HCT116 (cell line): ENCODE results near the gene DPP6. TPM values are rescaled to one million over a fixed set of nuclear protein-coding genes. Genes with fewer than 3 reads are reported as not detected.

Experiments used
- ATAC-seq: fragments of 200-7000 bp; cut with Tn5 transposase; 2 replicates; pipeline ENCODE4 v1.9.1; 2020; ENCODE audit warnings: mild to moderate bottlenecking, moderate library complexity
- BruUV-seq: library from RNA; stranded (reverse); fragments of 400-500 nt; replicated peaks from 2 replicates; lab custom pipeline; 2021; lab: Mats Ljungman, UMichigan
- CTCF ChIA-PET: fragments of 300-600 bp; sonication (Branson Sonifier 250); formaldehyde crosslinking; loops from one replicate; lab custom pipeline; 2021; ENCODE audit warnings: antibody characterized with exemption; lab: Charles Lee
- POLR2A ChIA-PET: fragments of 300-600, 350-600 bp; sonication (Branson Sonifier 250); formaldehyde crosslinking; loops from one replicate; lab custom pipeline; 2021; ENCODE audit warnings: antibody characterized with exemption; lab: Charles Lee
- RAD21 ChIA-PET, 2 experiments: fragments of 300-600 bp; sonication (Branson Sonifier 250); formaldehyde crosslinking; loops; one replicate each; lab custom pipeline; 2023; ENCODE audit warnings: low total read pairs in 2 of 2; ENCODE audit not compliant: uncharacterized antibody in 2 of 2, unreplicated experiment in 2 of 2, low non-redundant PET in 1 of 2; lab: Charles Lee
- DNase-seq: peaks from one replicate; pipeline ENCODE4 v3.0.0-alpha.2; 2010; ENCODE audit warnings: low read depth, low spot score
- H2AFZ ChIP-seq: fragments of 200-600 bp; shearing (Covaris generic), sonication (generic); 2 replicates; pipeline ENCODE4 v1.6.1; 2017; ENCODE audit warnings: low read depth, mixed run types, mixed read lengths, antibody characterized with exemption, low read length; ENCODE audit not compliant: poor library complexity, severe bottlenecking
- H3K27ac ChIP-seq: 2 replicates; pipeline ENCODE4 v1.5.1; 2012; ENCODE audit warnings: low read depth, low read length
- H3K27me3 ChIP-seq: fragments of 200-600 bp; sonication (generic); 2 replicates; pipeline ENCODE4 v1.6.1; 2016; ENCODE audit warnings: mixed run types, low read length, mixed read lengths; ENCODE audit not compliant: insufficient read depth
- H3K36me3 ChIP-seq, 2 experiments: fragments of 200-500 bp in 1 of 2; fragments of 200-600 bp in 1 of 2; sonication (Bioruptor generic) in 1 of 2; sonication (generic) in 1 of 2; 2 replicates each; pipeline versions ENCODE4 v1.5.1 to v1.6.1; 2014 to 2016; ENCODE audit warnings: low read length in 2 of 2, inconsistent platforms in 1 of 2, mixed read lengths in 1 of 2, mixed run types in 1 of 2; ENCODE audit not compliant: insufficient read depth in 2 of 2, control insufficient read depth in 1 of 2
- H3K4me1 ChIP-seq, 2 experiments: fragments of 200-600 bp in 1 of 2; sonication (generic) in 1 of 2; 2 replicates each; pipeline versions ENCODE4 v1.5.1 to v1.6.1; 2012 to 2017; ENCODE audit warnings: low read length in 2 of 2, inconsistent platforms in 1 of 2, mild to moderate bottlenecking in 1 of 2, mixed read lengths in 1 of 2, mixed run types in 1 of 2, moderate library complexity in 1 of 2; ENCODE audit not compliant: insufficient read depth in 2 of 2, control insufficient read depth in 1 of 2
- H3K4me2 ChIP-seq: fragments of 200-600 bp; sonication (generic); 2 replicates; pipeline ENCODE4 v1.6.1; 2017; ENCODE audit warnings: mixed run types, low read length, mixed read lengths
- H3K4me3 ChIP-seq, 2 experiments: fragments of 200-600 bp in 1 of 2; sonication (generic) in 1 of 2; replicated peaks in 1 of 2; 2 replicates each; pipeline ENCODE4 v1.5.1; 2011 to 2016; ENCODE audit warnings: low read length in 2 of 2, control low read depth in 1 of 2, low read depth in 1 of 2, mild to moderate bottlenecking in 1 of 2, mixed read lengths in 1 of 2, mixed run types in 1 of 2
- H3K79me2 ChIP-seq: fragments of 200-600 bp; sonication (generic); 2 replicates; pipeline ENCODE4 v1.6.1; 2017; ENCODE audit warnings: mild to moderate bottlenecking, mixed run types, low read length, moderate library complexity, mixed read lengths; ENCODE audit not compliant: insufficient read depth
- H3K9ac ChIP-seq: fragments of 200-600 bp; sonication (generic); 2 replicates; pipeline ENCODE4 v1.6.1; 2016; ENCODE audit warnings: low read length, mixed read lengths
- H3K9me2 ChIP-seq: fragments of 200-600 bp; sonication (generic), shearing (Covaris generic); 2 replicates; pipeline ENCODE4 v1.6.1; 2017; ENCODE audit warnings: mixed run types, mild to moderate bottlenecking, moderate library complexity; ENCODE audit not compliant: insufficient read depth
- H3K9me3 ChIP-seq, 2 experiments: fragments of 200-500 bp in 1 of 2; fragments of 200-600 bp in 1 of 2; sonication (Bioruptor generic) in 1 of 2; sonication (generic) in 1 of 2; 2 replicates each; pipeline ENCODE4 v1.6.1; 2014 to 2017; ENCODE audit warnings: low read length in 2 of 2, mixed read lengths in 2 of 2, inconsistent platforms in 1 of 2, low read depth in 1 of 2, mild to moderate bottlenecking in 1 of 2, mixed run types in 1 of 2, moderate library complexity in 1 of 2; ENCODE audit not compliant: control insufficient read depth in 1 of 2, insufficient read depth in 1 of 2
- H4K20me1 ChIP-seq: fragments of 200-600 bp; sonication (generic), shearing (Covaris generic); 2 replicates; pipeline ENCODE4 v1.6.1; 2017; ENCODE audit warnings: mixed run types, mild to moderate bottlenecking, moderate library complexity; ENCODE audit not compliant: insufficient read depth
- ATF3 ChIP-seq: IDR thresholded peaks from 2 replicates; pipeline ENCODE4 v1.6.1; 2012
- CBX3 ChIP-seq: IDR thresholded peaks from 2 replicates; pipeline ENCODE4 v1.6.1; 2012; ENCODE audit warnings: low read depth
- CTCF ChIP-seq, 3 experiments: fragments of 200-600 bp in 1 of 3; sonication (generic) in 1 of 3; IDR thresholded peaks in 2 of 3; conservative IDR thresholded peaks in 1 of 3; 2 replicates each; pipeline ENCODE4 v1.5.1; 2012 to 2017; ENCODE audit warnings: low read depth in 2 of 3, low read length in 2 of 3, antibody characterized with exemption in 1 of 3, borderline replicate concordance in 1 of 3, control low read depth in 1 of 3, mild to moderate bottlenecking in 1 of 3, mixed read lengths in 1 of 3, mixed run types in 1 of 3, moderate library complexity in 1 of 3; ENCODE audit not compliant: insufficient read depth in 1 of 3
- EGR1 ChIP-seq: IDR thresholded peaks from 2 replicates; pipeline ENCODE4 v1.6.1; 2012; ENCODE audit warnings: low read depth
- ELF1 ChIP-seq: IDR thresholded peaks from 2 replicates; pipeline ENCODE4 v1.6.1; 2012; ENCODE audit warnings: low read depth, borderline replicate concordance
- EZH2 ChIP-seq: fragments of 200-600 bp; sonication (generic); IDR thresholded peaks from 2 replicates; pipeline ENCODE4 v1.6.1; 2017; ENCODE audit warnings: antibody characterized with exemption, mixed run types
- EZH2phosphoT487 ChIP-seq: fragments of 200-600 bp; IDR thresholded peaks from 2 replicates; pipeline ENCODE4 v1.6.1; 2018; ENCODE audit warnings: antibody characterized with exemption, borderline replicate concordance
- FOSL1 ChIP-seq: IDR thresholded peaks from 2 replicates; pipeline ENCODE4 v1.6.1; 2012; ENCODE audit warnings: low read depth
- JUND ChIP-seq: IDR thresholded peaks from 2 replicates; pipeline ENCODE4 v1.6.1; 2012
- MAX ChIP-seq: IDR thresholded peaks from 2 replicates; pipeline ENCODE4 v1.6.1; 2012
- POLR2A ChIP-seq: IDR thresholded peaks from 2 replicates; pipeline ENCODE4 v1.7.0; 2011; ENCODE audit warnings: borderline replicate concordance; ENCODE audit not compliant: insufficient read depth, insufficient read length; ENCODE audit errors: extremely low read depth
- POLR2AphosphoS5 ChIP-seq: IDR thresholded peaks from 2 replicates; pipeline ENCODE4 v1.6.1; 2011; ENCODE audit warnings: mild to moderate bottlenecking, low read depth, low read length, moderate library complexity
- RAD21 ChIP-seq: IDR thresholded peaks from 2 replicates; pipeline ENCODE4 v1.6.1; 2012; ENCODE audit warnings: low read depth, mild to moderate bottlenecking
- SIN3A ChIP-seq: IDR thresholded peaks from 2 replicates; pipeline ENCODE4 v1.6.1; 2012; ENCODE audit warnings: low read depth
- SP1 ChIP-seq: IDR thresholded peaks from 2 replicates; pipeline ENCODE4 v1.6.1; 2012; ENCODE audit warnings: low read depth
- TCF7L2 ChIP-seq: IDR thresholded peaks from 2 replicates; pipeline ENCODE4 v1.7.0; 2011; ENCODE audit warnings: borderline replicate concordance, inconsistent platforms; ENCODE audit not compliant: insufficient read depth, insufficient read length; ENCODE audit errors: extremely low read depth
- YY1 ChIP-seq: IDR thresholded peaks from 2 replicates; pipeline ENCODE4 v1.6.1; 2011; ENCODE audit warnings: low read length, low read depth, moderate library complexity, mild to moderate bottlenecking; ENCODE audit not compliant: insufficient replicate concordance; ENCODE audit errors: extremely low read depth
- ZBTB33 ChIP-seq: IDR thresholded peaks from 2 replicates; pipeline ENCODE4 v1.6.1; 2011; ENCODE audit warnings: mild to moderate bottlenecking, low read length, moderate library complexity; ENCODE audit not compliant: insufficient replicate concordance; ENCODE audit errors: extremely low read depth
- intact Hi-C: fragments of 100-400 bp; cut with micrococcal nuclease; formaldehyde crosslinking; loops from 2 replicates; pipeline ENCODE4 v1.10.0; 2022
- total RNA-seq: library from RNA; stranded (reverse); gene quantifications from one replicate; pipeline ENCODE4 v1.2.1, GENCODE V29; 2021; ENCODE audit not compliant: unreplicated experiment

Gene DPP6
- total RNA-seq, 1 experiment from 2014 or later = not detected

GRCh38 chr7:154836021-154836448, 783.8 kb downstream of the DPP6 start:
- no peaks in the 10 kb centered on the region for H3K79me2 ChIP-seq
- no TSS peak for BruUV-seq
- no peak overlapping the region for H2AFZ ChIP-seq
- H3K36me3 ChIP-seq = no peaks in the 10 kb centered on the region
- no peak overlapping the region for H3K27ac ChIP-seq
- POLR2A ChIA-PET = no interaction called here
- intact Hi-C loops = no loop called here
- no peak for ATAC-seq
- TF ChIP-seq EZH2phosphoT487 (no peak), YY1 (no peak), CTCF (IDR thresholded peaks at IDR 0.05 in 2 of 3, conservative IDR thresholded peaks at IDR 0.05 in 1 of 3; ENCODE audit: borderline replicate concordance in 1 of 3, insufficient read depth in 1 of 3, low read depth in 2 of 3, low read length in 2 of 3) (no peak), POLR2A (no peak), EGR1 (no peak), SP1 (no peak), ZBTB33 (no peak), FOSL1 (no peak), MAX (no peak), ELF1 (no peak), POLR2AphosphoS5 (no peak), RAD21 (no peak), CBX3 (no peak), EZH2 (no peak), JUND (no peak), ATF3 (no peak), SIN3A (no peak), TCF7L2 (no peak)
- TF ChIP-seq, all 23 proteins: peak for 0
- H4K20me1 ChIP-seq = no peaks in the 10 kb centered on the region
- ChIA-PET CTCF (no interaction called here), RAD21 (no interaction called here)
- no peak overlapping the region for H3K4me3 ChIP-seq
- no peak overlapping the region for H3K9ac ChIP-seq
- peaks cover 12% of the 10 kb centered on the region; the same call in 1 of the 2 replicates for H3K27me3 ChIP-seq
- H3K4me2 ChIP-seq = no peak overlapping the region
- no peak for DNase-seq
- H3K9me3 ChIP-seq = no peaks in the 10 kb centered on the region
- H3K4me1 ChIP-seq = no peaks in the 10 kb centered on the region
- H3K9me2 ChIP-seq = no peaks in the 10 kb centered on the region
